Ascending aorta (tissue), 2 donors: ENCODE data around the gene COL20A1. TPM values are rescaled to one million over a fixed set of nuclear protein-coding genes. Genes with fewer than 3 reads are reported as not detected.

ENCODE experiments used
- DNase-seq, 2 donors: peaks; one replicate each; pipeline ENCODE4 v3.0.0-alpha.2; 2019; ENCODE audit warnings: low spot score in 2 of 2
- H3K27ac ChIP-seq, 2 donors: fragments of 200-600 bp; sonication (generic); one replicate each; pipeline ENCODE4 v1.5.1; 2016 to 2017; ENCODE audit warnings: mild to moderate bottlenecking in 1 of 2
- H3K27me3 ChIP-seq: fragments of 200-600 bp; sonication (generic); one replicate; pipeline ENCODE4 v1.5.1; 2017
- H3K36me3 ChIP-seq, 2 donors: fragments of 200-600 bp; sonication (generic); one replicate each; pipeline ENCODE4 v1.5.1; 2016
- H3K4me1 ChIP-seq, 2 donors: fragments of 200-600 bp; sonication (generic); one replicate each; pipeline ENCODE4 v1.5.1; 2016 to 2017; ENCODE audit warnings: mild to moderate bottlenecking in 1 of 2
- H3K4me3 ChIP-seq, 2 donors: fragments of 200-600 bp; sonication (generic); one replicate each; pipeline ENCODE4 v1.5.1; 2016 to 2017; ENCODE audit warnings: mild to moderate bottlenecking in 1 of 2
- H3K9me3 ChIP-seq, 2 donors: fragments of 200-600 bp; sonication (generic); one replicate each; pipeline ENCODE4 v1.5.1; 2016
- intact Hi-C: fragments of 100-400 bp; cut with DNase I; formaldehyde crosslinking; loops from one replicate; pipeline ENCODE4 v1.15.1; 2023
- total RNA-seq: library from RNA; depleted of rRNA; stranded (reverse); fragments of >200 nt; gene quantifications from one replicate; pipeline ENCODE4 v1.1.0, GENCODE V29; 2016
- TF ChIP-seq, protein P1 (sequence below), 3 experiments: fragments of 200-600 bp in 2 of 3; fragments of 450-650 bp in 1 of 3; sonication (generic) in 2 of 3; IDR thresholded peaks; one replicate each; pipeline ENCODE4 v1.5.1; 2016 to 2019; ENCODE audit warnings: antibody characterized with exemption in 3 of 3, mild to moderate bottlenecking in 1 of 3, moderate library complexity in 1 of 3

Gene COL20A1
- total RNA-seq, 1 donor from 2014 or later = not detected

DNA sequence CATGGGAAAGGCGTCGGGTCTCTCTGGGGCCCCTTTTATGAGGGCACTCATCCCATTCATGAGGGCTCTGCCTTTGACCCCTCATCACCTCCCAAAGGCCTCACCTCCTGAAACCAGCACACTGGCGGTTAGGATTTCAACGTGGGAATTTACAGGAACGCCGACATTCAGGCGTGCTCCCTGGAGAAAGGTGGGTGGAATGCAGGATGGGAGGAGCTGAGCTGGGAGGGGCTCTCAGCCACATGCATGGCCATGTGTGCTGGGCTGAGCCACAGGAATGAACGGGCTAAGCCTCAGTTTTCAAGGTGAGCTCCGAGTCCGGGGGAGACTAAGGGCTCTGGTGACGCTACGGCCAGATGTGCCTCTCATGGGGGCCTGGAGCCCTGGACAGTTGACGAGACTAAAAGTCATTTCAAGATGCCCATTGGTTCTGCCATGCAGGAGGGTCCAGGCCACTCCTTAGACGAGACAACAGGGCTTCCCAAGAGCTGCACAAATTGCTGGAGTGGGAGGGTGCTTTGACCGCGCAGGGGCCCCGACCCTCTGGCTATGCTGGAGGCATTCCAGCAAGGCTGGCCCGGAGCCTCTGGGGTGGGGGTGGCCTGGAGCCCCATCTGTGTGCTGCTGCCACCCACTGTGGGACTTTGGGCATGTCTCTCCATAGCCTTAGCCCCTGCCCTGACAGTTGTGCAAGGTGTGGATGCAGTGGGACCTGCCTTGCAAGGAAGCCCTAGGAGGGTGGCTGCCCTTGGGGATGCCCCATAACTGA, 24.1 kb upstream of the COL20A1 start:
- H3K27ac ChIP-seq = no peak overlapping the region
- no peak overlapping the region for H3K4me3 ChIP-seq
- TF ChIP-seq, protein P1, sequence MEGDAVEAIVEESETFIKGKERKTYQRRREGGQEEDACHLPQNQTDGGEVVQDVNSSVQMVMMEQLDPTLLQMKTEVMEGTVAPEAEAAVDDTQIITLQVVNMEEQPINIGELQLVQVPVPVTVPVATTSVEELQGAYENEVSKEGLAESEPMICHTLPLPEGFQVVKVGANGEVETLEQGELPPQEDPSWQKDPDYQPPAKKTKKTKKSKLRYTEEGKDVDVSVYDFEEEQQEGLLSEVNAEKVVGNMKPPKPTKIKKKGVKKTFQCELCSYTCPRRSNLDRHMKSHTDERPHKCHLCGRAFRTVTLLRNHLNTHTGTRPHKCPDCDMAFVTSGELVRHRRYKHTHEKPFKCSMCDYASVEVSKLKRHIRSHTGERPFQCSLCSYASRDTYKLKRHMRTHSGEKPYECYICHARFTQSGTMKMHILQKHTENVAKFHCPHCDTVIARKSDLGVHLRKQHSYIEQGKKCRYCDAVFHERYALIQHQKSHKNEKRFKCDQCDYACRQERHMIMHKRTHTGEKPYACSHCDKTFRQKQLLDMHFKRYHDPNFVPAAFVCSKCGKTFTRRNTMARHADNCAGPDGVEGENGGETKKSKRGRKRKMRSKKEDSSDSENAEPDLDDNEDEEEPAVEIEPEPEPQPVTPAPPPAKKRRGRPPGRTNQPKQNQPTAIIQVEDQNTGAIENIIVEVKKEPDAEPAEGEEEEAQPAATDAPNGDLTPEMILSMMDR (IDR thresholded peaks at IDR 0.05) = no peak
- H3K27me3 ChIP-seq = no peaks in the 10 kb centered on the region
- H3K9me3 ChIP-seq = no peaks in the 10 kb centered on the region
- peaks cover 6 to 9% of the 10 kb centered on the region in 2 donors for H3K4me1 ChIP-seq
- DNase-seq = no peak
- intact Hi-C loops = no loop called here
- H3K36me3 ChIP-seq = no peaks in the 10 kb centered on the region

DNA sequence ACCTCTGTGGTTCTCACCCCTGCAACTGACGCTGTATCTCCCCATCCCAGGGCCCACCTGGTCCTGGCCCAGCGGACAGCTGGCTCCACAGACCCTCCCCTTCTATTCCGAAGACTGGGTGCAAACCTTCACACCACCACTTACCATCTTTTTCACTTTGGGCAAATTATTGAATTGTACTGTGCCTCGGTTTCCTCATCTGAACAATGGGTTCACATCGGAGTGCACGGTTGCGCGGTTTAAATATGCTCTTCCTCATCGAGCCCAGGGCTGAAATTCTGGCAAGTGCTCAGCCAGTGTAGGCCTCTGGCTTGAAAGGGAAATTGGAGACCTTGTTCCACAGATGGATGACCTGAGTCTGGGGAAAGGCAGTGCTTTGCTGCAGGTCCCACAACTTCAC, 23.3 kb upstream of the COL20A1 start:
- H3K27me3 ChIP-seq = no peaks in the 10 kb centered on the region
- no peaks in the 10 kb centered on the region for H3K36me3 ChIP-seq
- H3K27ac ChIP-seq = no peak overlapping the region
- intact Hi-C loops = loop anchor here (5.0 kb wide), 1 partner anchor 1147 kb away; the partner anchor contains the start of gene LSM14B
- no peaks in the 10 kb centered on the region for H3K9me3 ChIP-seq
- no peak overlapping the region for H3K4me3 ChIP-seq
- H3K4me1 ChIP-seq = peaks cover 6 to 16% of the 10 kb centered on the region in 2 donors
- DNase-seq = no peak
- TF ChIP-seq, protein P1 (IDR thresholded peaks at IDR 0.05) = no peak

DNA sequence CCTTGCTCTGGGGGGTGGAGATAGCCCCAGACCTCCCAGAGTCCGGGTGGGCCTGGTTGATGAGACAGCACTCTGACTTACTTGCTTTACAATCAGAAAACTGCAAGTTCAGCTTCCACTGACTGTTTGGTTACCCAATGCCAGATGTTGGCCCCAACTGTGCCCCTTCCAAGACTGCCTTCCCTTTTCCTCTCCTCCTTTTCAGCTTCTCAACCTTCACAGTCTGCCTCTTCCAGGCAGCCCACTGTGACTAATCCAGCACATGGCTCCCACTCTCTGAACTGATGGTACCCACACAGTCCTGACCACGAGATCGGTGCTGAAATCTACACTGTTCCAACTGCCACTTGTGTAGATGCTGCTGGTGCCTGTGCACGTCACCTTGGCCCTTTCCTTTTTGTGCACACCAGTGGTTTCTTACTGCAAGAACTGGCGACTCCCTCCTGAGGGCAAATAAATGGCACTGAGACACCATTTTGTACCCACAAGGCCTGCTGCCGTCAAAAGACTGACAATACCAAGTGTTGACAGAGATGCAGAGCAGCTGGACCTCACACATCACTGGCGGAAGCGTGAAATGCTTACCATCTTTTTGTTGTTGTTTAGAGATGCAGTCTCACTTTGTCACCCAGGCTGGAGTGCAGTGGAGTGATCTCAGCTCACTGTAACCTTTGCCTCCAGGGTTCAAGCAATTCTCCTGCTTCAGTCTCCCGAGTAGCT, 22.2 kb upstream of the COL20A1 start:
- H3K9me3 ChIP-seq = no peaks in the 10 kb centered on the region
- no peak overlapping the region for H3K4me3 ChIP-seq
- no peak overlapping the region for H3K27ac ChIP-seq
- peaks cover 6 to 17% of the 10 kb centered on the region in 2 donors for H3K4me1 ChIP-seq
- DNase-seq = no peak
- H3K36me3 ChIP-seq = no peaks in the 10 kb centered on the region
- no peaks in the 10 kb centered on the region for H3K27me3 ChIP-seq
- intact Hi-C loops = loop anchor here (5.0 kb wide), 1 partner anchor 1148 kb away; the partner anchor contains the start of gene LSM14B
- TF ChIP-seq, protein P1 (IDR thresholded peaks at IDR 0.05) = no peak

DNA sequence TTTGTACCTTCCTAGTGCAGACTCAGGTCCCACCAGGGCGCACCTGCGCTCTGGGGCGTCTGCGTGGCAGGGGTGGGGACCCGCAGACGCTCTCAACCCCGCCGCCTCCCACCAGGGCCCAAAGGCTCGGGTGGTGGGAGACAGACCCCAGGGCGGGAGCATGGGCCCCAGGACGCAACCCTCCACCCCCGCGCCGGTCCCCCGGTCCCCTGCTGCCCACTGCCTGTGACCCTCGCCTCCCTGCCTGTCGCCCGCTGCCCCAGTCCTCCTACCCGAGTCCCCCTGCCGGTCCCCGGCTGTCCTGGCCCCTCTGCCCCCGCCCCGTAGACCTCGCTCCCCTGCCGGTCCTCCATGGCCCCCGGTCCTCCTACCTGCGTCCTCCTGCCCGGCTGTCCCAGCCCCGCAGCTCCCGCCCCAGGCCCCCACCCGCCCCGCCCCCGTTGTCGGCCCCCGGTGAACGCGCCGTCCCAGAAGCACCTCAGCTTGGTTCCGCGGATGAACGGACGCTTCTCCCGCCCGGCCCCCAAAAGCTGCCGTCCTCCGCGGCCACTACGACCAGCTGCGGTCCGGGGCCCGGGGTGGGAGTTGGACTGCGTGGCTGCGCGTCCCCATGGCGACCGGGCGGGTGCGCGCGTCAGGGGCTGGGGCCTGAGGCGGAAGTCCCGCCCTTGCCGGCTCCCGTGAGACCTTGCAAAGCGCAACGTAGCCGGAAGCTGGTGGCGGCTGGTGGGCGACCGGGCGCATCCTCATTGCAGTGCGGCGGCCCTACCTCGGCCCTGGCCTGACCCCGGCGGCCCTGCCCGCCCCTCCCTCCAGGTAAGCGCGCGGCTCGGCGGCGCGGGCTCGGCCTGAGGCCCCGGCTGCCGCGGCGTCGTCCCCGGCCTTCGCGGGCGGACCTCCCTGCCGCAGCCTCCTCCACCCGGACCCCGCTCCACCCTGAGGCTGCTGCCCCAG, 20.6 kb upstream of the COL20A1 start, which contains the start of gene ARFGAP1:
ARFGAP1 (plus strand) TSS at position 709 of the 954 bp plus-strand sequence. CDS start 2,768 bp downstream, outside the sequence.
- peak; percentile 36 to 92 for DNase-seq
- TF ChIP-seq, protein P1 (IDR thresholded peaks at IDR 0.05) = no peak
- Histone ChIP-seq H3K27ac (peak within 1 kb of the TSS; percentile 52 to 56), H3K4me3 (peak within 1 kb of the TSS; percentile 91 to 99), H3K36me3 (peaks cover 13 to 15% of the 10 kb centered on the region in 2 donors), H3K4me1 (peaks cover 6 to 17% of the 10 kb centered on the region in 2 donors), H3K9me3 (no peaks in the 10 kb centered on the region), H3K27me3 (no peaks in the 10 kb centered on the region)
- intact Hi-C loops = loop anchor here (1.0 to 5.0 kb wide), 2 partner anchors 56 to 1150 kb away; partner anchors contain the start of genes LSM14B and YTHDF1
